ENCODE data around the gene SERGEF. TPM values are rescaled to one million over a fixed set of nuclear protein-coding genes. Genes with fewer than 3 reads are reported as not detected.

The SERGEF gene
- total and polyA plus RNA-seq, 2 of the 4 experiments (the other 2 are of a cell fraction) = 12.2 to 18.1 TPM

DNA sequence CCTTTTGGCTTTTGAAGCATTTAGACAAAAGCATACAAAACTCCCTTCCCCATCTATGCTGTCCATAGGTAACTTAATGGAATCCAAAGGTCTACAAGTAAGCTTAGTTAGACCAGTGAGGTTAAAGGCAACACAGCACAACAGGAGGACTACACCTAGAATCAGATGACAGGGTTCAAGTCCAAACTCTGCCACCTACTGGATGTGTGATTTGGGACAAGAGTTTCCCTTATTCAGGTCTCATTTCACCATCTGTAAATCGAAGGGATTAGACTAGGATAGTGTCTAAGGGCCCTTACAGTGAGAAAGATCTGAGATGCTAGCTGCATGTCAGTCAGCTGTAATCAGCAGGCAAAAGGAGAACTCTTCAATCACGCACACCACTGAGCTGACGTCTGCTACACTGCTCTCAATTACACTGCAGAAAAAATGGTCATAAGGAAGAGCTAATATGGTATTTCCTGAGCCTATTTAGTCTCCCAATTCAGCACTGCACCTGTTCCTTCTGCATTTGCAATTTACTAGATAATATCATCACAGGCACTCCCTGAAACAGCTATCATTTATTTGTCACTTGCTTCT, 82.2 kb downstream of the SERGEF start:
- H2BK20ac ChIP-seq (ENCODE audit: low read depth, low read length) = no peak overlapping the region
- WGBS, 2 experiments (ENCODE audit: extremely low coverage in 2 of 2, insufficient read length in 1 of 2) = no CpG with 5 or more reads among the region's 3 CpGs
- ChIA-PET POLR2A (ENCODE audit: unreplicated experiment) (no interaction called here), CTCF (no interaction called here)
- H3K36me3 ChIP-seq (ENCODE audit: control insufficient read depth, insufficient read depth, low read length) = no peaks in the 10 kb centered on the region
- H3K27ac ChIP-seq (ENCODE audit: insufficient read depth, low read length) = no peak overlapping the region
- no peaks in the 10 kb centered on the region for H3K9me3 ChIP-seq (ENCODE audit: control insufficient read depth, insufficient read depth, low read length)
- no peak overlapping the region for H4K8ac ChIP-seq (ENCODE audit: low read depth in 2 of 2, low read length in 2 of 2)
- H3K23ac ChIP-seq (ENCODE audit: low read depth, low read length) = no peak overlapping the region
- no peak overlapping the region for H2AK5ac ChIP-seq (ENCODE audit: low read depth, low read length)
- no peaks in the 10 kb centered on the region for H3K79me1 ChIP-seq (ENCODE audit: low read depth in 1 of 2, low read length in 2 of 2)
- no peaks in the 10 kb centered on the region for H3K9me1 ChIP-seq (ENCODE audit: insufficient read depth, low read length)
- no peak overlapping the region for H3K4me3 ChIP-seq (ENCODE audit: insufficient read depth, low read depth, low read length)
- peaks cover 6% of the 10 kb centered on the region; the same call in 1 of the 2 replicates for H3K4me1 ChIP-seq (ENCODE audit: control insufficient read depth, insufficient read depth, low read length)
- no peak overlapping the region for H3K4ac ChIP-seq (ENCODE audit: low read depth, low read length)
- H4K91ac ChIP-seq (ENCODE audit: insufficient read depth, low read depth, low read length) = no peak overlapping the region
- no peak overlapping the region for H2BK120ac ChIP-seq (ENCODE audit: low read depth, low read length)
- H2BK5ac ChIP-seq (ENCODE audit: low read depth, low read length, poor library complexity, severe bottlenecking) = no peak overlapping the region
- H3K27me3 ChIP-seq (ENCODE audit: control insufficient read depth, insufficient read depth, low read length) = no peaks in the 10 kb centered on the region
- DNase-seq = no peak
- intact Hi-C loops (cut with micrococcal nuclease) = no loop called here
- H3K56ac ChIP-seq (ENCODE audit: extremely low read depth, insufficient read depth, low read length) = no peak overlapping the region
- no peak overlapping the region for H3K14ac ChIP-seq (replicated peaks; ENCODE audit: low read depth, low read length)
- H4K20me1 ChIP-seq (ENCODE audit: insufficient read depth, low read length) = no peaks in the 10 kb centered on the region
- H2BK15ac ChIP-seq (ENCODE audit: low read depth, low read length) = no peak overlapping the region
- no peak overlapping the region for H3K18ac ChIP-seq (ENCODE audit: low read depth, low read length)
- H4K5ac ChIP-seq (ENCODE audit: low read depth, low read length) = no peak overlapping the region
- no peak overlapping the region for H3K9ac ChIP-seq (ENCODE audit: low read depth, low read length)
- no peak overlapping the region for H2AK9ac ChIP-seq (replicated peaks; ENCODE audit: low read depth, low read length, poor library complexity)
- no TSS peak for BruUV-seq (replicated peaks)
- no peak for ATAC-seq (ENCODE audit: low read depth)
- no peak overlapping the region for H2AFZ ChIP-seq (replicated peaks; ENCODE audit: low read length, poor library complexity)
- dilution Hi-C loops (cut with HindIII; ENCODE audit: low sequenced_read_pairs, unreplicated experiment) = no loop called here
- in situ Hi-C loops (cut with MboI; ENCODE audit: low sequenced_read_pairs) = no loop called here
- no peak overlapping the region for H3K4me2 ChIP-seq (ENCODE audit: low read depth, low read length)
- TF ChIP-seq FOS (IDR thresholded peaks at IDR 0.05; ENCODE audit: low read depth, low read length) (no peak), RAD21 (IDR thresholded peaks at IDR 0.05; ENCODE audit: low read length) (no peak), NFE2L2 (IDR thresholded peaks at IDR 0.05; ENCODE audit: low read depth, low read length) (no peak), MAZ (IDR thresholded peaks at IDR 0.05; ENCODE audit: borderline replicate concordance, low read depth, low read length) (no peak), CHD1 (IDR thresholded peaks at IDR 0.05; ENCODE audit: low read depth, low read length) (no peak)
- TF ChIP-seq, protein P1, sequence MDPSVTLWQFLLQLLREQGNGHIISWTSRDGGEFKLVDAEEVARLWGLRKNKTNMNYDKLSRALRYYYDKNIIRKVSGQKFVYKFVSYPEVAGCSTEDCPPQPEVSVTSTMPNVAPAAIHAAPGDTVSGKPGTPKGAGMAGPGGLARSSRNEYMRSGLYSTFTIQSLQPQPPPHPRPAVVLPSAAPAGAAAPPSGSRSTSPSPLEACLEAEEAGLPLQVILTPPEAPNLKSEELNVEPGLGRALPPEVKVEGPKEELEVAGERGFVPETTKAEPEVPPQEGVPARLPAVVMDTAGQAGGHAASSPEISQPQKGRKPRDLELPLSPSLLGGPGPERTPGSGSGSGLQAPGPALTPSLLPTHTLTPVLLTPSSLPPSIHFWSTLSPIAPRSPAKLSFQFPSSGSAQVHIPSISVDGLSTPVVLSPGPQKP (IDR thresholded peaks at IDR 0.05; ENCODE audit: borderline replicate concordance, low read depth, low read length) = no peak

Data from IMR-90 (cell line).